NCI-H345 treated with DMSO at 0.1 percent for 48 hours (cell line): ENCODE data around the gene MRTO4.
"Not testable (repeated sequence)": the region's sequence is repeated elsewhere in the genome, so short reads cannot be mapped to it uniquely, and the experiment has no call there.

Experiments used
- DNase-seq: peaks from one replicate; lab custom pipeline; 2025; ENCODE audit not compliant: unreplicated experiment; lab: John Stamatoyannopoulos, UW

The MRTO4 gene

DNA sequence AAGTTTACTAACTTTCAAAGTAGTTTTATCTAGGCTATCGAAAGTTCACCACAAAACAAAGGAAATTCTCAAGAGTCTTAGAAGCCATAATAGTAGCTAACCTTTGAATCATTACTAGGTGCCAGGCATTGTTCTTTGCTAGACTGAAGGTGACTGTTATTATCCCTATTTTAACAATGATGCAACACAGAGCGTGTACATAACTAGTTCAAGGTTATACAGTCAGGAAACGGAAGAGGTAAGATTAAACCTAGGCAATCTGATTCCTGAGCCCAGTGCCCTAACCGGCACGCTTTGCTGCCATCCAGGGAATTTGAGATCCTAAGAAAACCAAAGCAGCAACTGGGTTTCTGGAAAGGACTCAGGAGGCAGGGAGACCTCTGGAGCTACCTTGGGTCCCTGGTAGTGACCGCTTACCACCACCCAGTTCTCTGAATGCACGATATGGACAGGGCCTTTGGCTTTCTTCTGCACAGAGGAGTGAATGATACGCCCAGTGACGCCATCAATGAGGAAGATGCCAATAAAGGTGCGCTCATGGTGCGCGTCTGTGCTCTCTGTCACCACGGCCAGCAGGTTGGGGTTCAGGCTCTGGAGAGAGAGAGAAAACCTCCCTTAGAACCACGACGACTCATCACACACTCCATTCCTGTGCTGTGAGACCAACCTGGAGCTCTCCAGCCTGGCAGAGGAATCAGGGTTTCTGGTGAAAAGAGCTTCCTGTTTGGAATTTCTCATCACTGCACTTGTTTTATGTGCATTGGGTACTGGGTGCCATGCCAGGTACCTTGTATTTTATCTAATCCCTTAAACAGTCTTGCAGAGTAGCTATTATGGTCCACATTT, 28.4 kb upstream of the MRTO4 start:
- no peak for DNase-seq

- no peak for DNase-seq
These were observed 22.4 kb upstream of the MRTO4 start for GRCh38 chr1:19229229-19229628.

DNA sequence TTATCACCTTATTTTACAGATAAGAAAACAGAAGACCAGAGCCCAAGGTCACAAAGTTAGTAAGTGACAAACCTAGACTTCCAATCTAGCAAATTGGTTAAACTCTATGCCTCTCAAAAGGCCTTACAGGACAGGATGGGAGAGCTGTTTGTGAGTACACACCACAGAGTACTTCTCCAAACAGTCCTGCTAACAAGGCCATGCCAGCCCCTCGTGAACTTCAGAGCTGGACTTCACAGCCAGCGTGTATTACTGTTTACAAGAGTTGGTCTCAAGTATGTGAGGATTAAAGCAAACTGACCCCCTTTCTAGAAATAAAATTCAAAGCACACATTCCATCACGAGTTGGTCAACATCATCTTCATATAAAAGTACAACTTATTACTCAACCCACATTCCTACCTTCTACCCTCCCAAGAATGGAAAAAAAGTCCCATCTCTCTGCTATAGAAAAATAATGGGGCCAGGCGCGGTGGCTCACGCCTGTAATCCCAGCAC, 21.7 kb upstream of the MRTO4 start:
- no peak for DNase-seq

- not testable (repeated sequence) for DNase-seq
These were observed 19.7 kb upstream of the MRTO4 start for GRCh38 chr1:19231736-19232523.

- no peak for DNase-seq
These were observed 19.1 kb upstream of the MRTO4 start for GRCh38 chr1:19232524-19232846.

GRCh38 chr1:19234224-19234623, 17.4 kb upstream of the MRTO4 start:
- no peak for DNase-seq

- DNase-seq: no peak
These were observed 11.7 kb upstream of the MRTO4 start for GRCh38 chr1:19239876-19240275.

DNA sequence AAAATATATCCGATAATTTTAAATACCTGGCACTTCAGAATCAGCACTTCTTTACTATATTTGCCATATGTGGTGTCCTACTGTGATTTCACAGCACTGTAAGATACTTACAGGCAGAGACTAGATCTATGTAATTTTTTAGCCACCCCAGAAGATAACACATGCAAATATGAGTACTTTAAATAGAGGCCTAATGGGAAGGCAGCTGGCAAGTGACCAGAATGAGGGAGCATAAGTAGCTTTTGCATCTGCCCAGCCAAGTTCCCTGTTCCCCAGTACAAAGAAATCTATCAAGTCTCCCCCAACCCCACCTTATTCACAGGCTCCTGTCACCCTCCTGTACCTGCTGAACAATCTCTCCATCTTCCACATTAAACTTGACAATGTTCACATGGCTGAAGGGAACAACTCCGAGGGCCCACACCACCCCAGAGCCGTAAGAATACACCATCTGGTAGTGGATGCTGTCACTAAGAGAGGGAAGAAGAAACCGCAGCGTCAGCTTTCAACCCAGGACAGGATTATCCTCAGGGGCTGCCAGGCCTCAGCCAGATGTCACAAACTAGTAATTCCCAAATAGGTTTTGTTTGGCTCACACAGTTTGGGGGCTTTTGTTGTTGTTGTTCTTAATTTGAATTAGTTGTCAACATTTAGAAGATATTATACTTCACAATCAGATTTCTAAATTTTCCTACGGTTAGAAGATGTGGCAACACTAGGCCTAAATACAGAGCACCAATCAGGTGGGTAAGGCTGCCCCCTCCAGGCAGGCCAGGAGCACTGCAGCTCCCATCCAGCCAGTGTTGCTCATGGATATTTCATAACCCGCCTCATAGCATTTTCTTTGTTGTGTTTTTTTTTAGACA, 10.7 kb upstream of the MRTO4 start:
- DNase-seq: no peak

- no peak for DNase-seq
These were observed 838 bp upstream of the MRTO4 start for GRCh38 chr1:19250629-19251304.

- DNase-seq: no peak
These were observed 2.8 kb downstream of the MRTO4 start for GRCh38 chr1:19254416-19254815.

GRCh38 chr1:19255288-19255687, 3.7 kb downstream of the MRTO4 start:
- DNase-seq: no peak

- not testable (repeated sequence) for DNase-seq
These were observed 4.7 kb downstream of the MRTO4 start for GRCh38 chr1:19256301-19256700.

- DNase-seq: no peak
These were observed 5.7 kb downstream of the MRTO4 start for GRCh38 chr1:19257178-19257914.

- DNase-seq: no peak
These were observed 6.7 kb downstream of the MRTO4 start for GRCh38 chr1:19258353-19258752.

DNA sequence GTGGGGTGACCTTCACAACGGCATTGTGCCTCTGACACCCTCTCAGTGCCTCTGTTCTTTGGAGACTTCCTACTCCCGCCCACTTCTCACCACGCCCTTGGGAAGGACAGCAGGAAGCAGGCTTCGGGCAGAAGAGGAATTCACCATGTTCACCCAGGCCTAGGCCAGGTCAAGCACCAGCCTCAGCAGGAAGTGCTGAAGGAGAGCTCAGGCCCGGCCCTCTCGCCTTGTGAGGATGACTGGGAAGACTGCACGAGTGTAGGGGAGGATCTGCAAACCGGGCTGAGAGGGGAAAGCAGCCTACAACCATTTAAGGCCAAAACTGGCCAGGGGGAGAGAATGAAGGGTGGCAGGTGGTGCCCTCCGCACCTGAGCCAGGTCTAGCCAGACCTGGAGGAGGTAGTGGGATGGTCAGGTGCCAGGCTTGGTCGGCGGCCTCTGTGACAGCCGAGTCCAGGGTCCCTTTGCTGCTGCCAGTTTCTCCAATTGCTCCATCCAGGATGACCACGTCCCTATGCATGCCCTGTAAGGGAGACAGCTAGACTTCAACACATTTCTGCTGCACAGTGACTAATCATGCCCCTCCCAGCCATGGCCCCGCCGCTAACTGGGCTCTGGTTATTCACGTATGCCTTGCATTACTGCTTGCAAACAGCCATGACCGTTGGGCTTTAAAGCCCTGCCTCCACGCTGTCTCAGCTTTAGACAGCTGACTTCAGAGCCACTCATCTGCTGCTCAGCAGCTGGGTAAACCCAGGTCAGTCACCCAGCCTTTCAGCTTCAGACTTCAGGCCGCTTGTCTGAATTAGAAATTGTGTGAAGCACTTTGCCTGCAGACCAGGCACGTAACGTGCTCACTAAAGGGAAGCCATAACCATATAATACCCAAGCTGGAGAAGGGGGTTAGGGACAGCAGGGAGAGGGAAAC, 8.9 kb downstream of the MRTO4 start:
- DNase-seq: no peak

- DNase-seq: no peak
These were observed 10.4 kb downstream of the MRTO4 start for GRCh38 chr1:19262047-19262446.

GRCh38 chr1:19262744-19263143, 11.1 kb downstream of the MRTO4 start:
- no peak for DNase-seq

GRCh38 chr1:19268445-19268844, 16.8 kb downstream of the MRTO4 start:
- no peak for DNase-seq
